ENCODE data around the gene FSTL5.

Gene FSTL5

DNA sequence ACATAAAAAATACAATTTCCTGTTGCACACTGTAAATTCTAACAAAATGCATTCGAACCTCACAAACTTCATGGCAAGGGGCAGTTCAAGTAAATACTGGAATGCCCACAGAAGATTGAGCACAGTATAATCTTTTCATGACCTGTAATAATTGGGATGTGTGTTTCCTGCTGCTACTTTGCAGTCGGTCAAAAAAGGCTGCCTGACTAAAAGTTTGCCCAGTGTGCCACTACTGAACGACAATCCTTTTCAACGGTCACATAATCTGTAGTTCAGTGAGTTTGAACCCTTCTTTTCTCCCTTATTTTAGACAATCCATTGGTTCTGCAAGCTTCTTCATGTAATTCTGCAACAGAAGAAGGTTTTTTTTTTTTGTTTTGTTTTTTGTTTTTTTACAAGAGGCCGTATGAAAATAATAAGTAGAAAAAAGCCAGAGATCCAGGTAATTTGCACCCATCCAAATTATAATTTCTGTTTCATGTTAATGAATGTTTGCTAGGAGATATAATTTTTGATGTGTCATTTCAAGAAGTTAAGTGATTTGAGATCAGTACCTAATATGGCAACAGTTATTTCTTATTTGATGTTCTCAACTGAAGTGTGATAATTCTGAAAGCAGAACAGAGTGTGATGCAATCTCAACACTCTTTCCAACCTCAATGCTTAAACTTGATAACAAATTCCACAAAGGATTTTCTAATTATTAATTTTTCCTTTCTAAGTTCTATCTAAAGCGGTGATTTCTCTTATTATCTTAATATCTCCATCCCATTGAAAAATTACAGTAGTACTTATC, 237.6 kb downstream of the FSTL5 start:
- TF ChIP-seq TCF12 (IDR thresholded peaks at IDR 0.05; ENCODE audit: low read depth), result no peak
- no peak for TF ChIP-seq ZBTB7A (IDR thresholded peaks at IDR 0.05; ENCODE audit: low read depth)
- TF ChIP-seq RAD21 (IDR thresholded peaks at IDR 0.05; ENCODE audit: low read depth), result no peak
- TF ChIP-seq, protein P1, sequence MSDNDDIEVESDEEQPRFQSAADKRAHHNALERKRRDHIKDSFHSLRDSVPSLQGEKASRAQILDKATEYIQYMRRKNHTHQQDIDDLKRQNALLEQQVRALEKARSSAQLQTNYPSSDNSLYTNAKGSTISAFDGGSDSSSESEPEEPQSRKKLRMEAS (IDR thresholded peaks at IDR 0.05), result no peak
- TF ChIP-seq NFIC (IDR thresholded peaks at IDR 0.05), result no peak
- no peak for TF ChIP-seq TAF1 (IDR thresholded peaks at IDR 0.05; ENCODE audit: low read depth)
- TF ChIP-seq TEAD4 (IDR thresholded peaks at IDR 0.05), result no peak
- TF ChIP-seq FOXM1 (IDR thresholded peaks at IDR 0.05; ENCODE audit: borderline replicate concordance, low read depth), result no peak
- TF ChIP-seq CREB1 (IDR thresholded peaks at IDR 0.05; ENCODE audit: low read depth), result no peak
- TF ChIP-seq, protein P2, sequence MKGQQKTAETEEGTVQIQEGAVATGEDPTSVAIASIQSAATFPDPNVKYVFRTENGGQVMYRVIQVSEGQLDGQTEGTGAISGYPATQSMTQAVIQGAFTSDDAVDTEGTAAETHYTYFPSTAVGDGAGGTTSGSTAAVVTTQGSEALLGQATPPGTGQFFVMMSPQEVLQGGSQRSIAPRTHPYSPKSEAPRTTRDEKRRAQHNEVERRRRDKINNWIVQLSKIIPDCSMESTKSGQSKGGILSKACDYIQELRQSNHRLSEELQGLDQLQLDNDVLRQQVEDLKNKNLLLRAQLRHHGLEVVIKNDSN (IDR thresholded peaks at IDR 0.05), result no peak
- TF ChIP-seq CEBPB (IDR thresholded peaks at IDR 0.05), result no peak; the same call in 1 of the 2 replicates

DNA sequence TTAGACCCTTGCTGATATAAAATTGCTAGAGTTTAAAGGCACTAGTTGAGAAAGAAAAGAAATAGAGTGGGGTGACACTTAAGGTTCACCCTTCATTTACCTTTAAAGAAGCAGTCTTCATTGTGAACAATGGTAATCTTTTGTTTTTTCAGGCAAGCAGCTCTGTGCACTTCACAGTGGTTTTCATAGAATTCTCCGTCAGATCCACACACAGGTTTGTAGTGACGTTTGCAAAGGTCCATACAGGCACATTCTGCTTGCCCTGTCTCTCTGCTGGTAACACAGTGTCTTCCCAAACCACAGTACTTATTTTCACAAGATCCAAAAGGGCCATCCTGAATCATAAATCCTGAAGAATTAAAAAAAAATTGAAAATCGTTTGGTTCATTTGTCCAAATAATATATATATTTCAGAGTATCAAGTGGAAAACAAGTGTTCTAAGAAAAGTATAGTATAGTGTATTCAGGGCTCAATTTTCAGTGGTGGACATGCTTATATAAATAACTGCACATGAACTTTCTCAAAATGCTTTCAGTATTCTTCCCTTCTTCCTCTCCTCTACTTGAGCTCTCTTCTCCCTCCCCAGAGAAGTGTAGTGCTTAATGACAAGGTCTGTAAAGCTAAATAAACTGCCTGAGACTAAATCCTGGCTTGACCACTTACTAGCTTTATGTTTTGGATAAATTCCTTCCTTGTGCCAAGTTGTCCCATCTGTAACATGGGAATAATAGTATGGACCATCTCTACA, 243.3 kb downstream of the FSTL5 start:
- TF ChIP-seq, protein P2 (IDR thresholded peaks at IDR 0.05), result no peak
- TF ChIP-seq CEBPB (IDR thresholded peaks at IDR 0.05) (no peak), RAD21 (IDR thresholded peaks at IDR 0.05; ENCODE audit: low read depth) (no peak), EGR1 (IDR thresholded peaks at IDR 0.05) (no peak)
- TF ChIP-seq, protein P3, sequence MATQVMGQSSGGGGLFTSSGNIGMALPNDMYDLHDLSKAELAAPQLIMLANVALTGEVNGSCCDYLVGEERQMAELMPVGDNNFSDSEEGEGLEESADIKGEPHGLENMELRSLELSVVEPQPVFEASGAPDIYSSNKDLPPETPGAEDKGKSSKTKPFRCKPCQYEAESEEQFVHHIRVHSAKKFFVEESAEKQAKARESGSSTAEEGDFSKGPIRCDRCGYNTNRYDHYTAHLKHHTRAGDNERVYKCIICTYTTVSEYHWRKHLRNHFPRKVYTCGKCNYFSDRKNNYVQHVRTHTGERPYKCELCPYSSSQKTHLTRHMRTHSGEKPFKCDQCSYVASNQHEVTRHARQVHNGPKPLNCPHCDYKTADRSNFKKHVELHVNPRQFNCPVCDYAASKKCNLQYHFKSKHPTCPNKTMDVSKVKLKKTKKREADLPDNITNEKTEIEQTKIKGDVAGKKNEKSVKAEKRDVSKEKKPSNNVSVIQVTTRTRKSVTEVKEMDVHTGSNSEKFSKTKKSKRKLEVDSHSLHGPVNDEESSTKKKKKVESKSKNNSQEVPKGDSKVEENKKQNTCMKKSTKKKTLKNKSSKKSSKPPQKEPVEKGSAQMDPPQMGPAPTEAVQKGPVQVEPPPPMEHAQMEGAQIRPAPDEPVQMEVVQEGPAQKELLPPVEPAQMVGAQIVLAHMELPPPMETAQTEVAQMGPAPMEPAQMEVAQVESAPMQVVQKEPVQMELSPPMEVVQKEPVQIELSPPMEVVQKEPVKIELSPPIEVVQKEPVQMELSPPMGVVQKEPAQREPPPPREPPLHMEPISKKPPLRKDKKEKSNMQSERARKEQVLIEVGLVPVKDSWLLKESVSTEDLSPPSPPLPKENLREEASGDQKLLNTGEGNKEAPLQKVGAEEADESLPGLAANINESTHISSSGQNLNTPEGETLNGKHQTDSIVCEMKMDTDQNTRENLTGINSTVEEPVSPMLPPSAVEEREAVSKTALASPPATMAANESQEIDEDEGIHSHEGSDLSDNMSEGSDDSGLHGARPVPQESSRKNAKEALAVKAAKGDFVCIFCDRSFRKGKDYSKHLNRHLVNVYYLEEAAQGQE (IDR thresholded peaks at IDR 0.05; ENCODE audit: low read depth), result no peak
- TF ChIP-seq, protein P1 (IDR thresholded peaks at IDR 0.05), result no peak

DNA sequence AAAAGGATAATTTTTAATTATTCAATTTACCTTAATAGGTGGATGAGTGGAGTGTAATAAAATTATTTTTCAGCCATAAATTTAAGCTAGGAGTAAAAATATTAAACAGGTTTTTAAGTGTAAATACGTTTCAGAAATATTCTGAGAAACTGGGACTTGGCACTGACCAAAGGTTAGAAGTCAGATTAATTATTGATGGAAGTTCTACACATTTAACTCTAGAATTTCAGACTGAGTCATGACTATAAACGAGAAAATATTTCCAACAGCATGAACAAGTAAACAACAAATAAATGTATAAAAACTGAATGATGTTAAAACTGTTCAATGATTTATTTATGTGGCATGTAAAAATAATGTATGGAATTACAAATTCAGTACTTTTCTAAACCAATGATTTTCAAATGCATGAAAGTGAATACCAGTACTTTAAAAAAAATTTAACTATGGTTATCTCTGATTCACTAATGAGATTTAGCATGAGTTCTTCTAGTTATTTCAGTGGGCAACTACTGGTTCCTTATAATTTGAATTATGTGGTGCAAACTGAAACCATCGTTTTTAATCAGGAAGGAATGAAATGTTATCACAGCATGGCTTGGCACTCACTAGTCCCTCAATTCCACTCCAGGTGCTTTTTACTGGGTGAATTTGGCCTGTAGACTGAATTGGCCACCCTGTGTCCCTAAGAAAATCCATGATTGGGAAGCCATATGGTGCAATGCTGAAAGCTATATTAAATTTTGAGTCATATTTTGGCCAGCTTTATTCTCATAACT, 244.2 kb downstream of the FSTL5 start:
- TF ChIP-seq TCF12 (IDR thresholded peaks at IDR 0.05; ENCODE audit: low read depth), result no peak
- TF ChIP-seq NFIC (IDR thresholded peaks at IDR 0.05), result no peak
- TF ChIP-seq, protein P2 (IDR thresholded peaks at IDR 0.05), result no peak

DNA sequence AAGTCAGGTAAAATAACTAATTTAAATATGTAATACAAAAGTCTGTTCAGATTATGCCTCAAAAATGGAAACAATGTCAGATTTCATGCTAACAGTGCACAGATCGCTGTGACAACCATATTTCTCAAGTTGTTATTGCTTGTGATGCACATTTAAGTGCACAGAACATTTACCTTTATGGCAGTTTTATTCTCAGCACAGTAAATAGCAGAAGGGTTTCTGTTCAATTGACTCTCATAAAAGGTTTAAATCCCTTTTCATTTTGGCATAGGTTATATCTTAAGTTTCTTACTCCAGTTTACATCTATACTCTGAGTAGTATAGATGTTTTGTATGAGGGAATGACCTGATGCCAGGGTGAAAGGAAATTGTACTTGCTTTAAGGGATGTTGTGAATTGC, 247.8 kb downstream of the FSTL5 start:
- TF ChIP-seq RAD21 (IDR thresholded peaks at IDR 0.05; ENCODE audit: low read depth) (no peak), CEBPB (IDR thresholded peaks at IDR 0.05) (no peak), NFIC (IDR thresholded peaks at IDR 0.05) (no peak), EGR1 (IDR thresholded peaks at IDR 0.05) (no peak), EP300 (IDR thresholded peaks at IDR 0.05; ENCODE audit: borderline replicate concordance) (no peak), TCF12 (IDR thresholded peaks at IDR 0.05; ENCODE audit: low read depth) (no peak), TEAD4 (IDR thresholded peaks at IDR 0.05) (no peak), CREB1 (IDR thresholded peaks at IDR 0.05; ENCODE audit: low read depth) (no peak), ZBTB7A (IDR thresholded peaks at IDR 0.05; ENCODE audit: low read depth) (no peak), FOXM1 (IDR thresholded peaks at IDR 0.05; ENCODE audit: borderline replicate concordance, low read depth) (no peak), TAF1 (IDR thresholded peaks at IDR 0.05; ENCODE audit: low read depth) (no peak)
- TF ChIP-seq, protein P1 (IDR thresholded peaks at IDR 0.05), result no peak
- TF ChIP-seq, protein P2 (IDR thresholded peaks at IDR 0.05), result no peak
- TF ChIP-seq, protein P3 (IDR thresholded peaks at IDR 0.05; ENCODE audit: low read depth), result no peak

Measured in Ishikawa (cell line).